BJ (cell line): Measurements from ENCODE around the gene ATP5F1E. TPM values are rescaled to one million over a fixed set of nuclear protein-coding genes. Genes with fewer than 3 reads are reported as not detected.

Experiments used
- CTCF ChIA-PET: fragments of 350-600 bp; formaldehyde crosslinking; extraction: SDS; loops from one replicate; lab custom pipeline; 2021; ENCODE audit warnings: antibody characterized with exemption, inconsistent platforms; lab: Yijun Ruan, JAX
- POLR2A ChIA-PET: fragments of 300-600 bp; sonication (Branson Sonifier 250); formaldehyde crosslinking; extraction: SDS; loops from one replicate; lab custom pipeline; 2021; ENCODE audit warnings: antibody characterized with exemption; lab: Charles Lee
- DNase-seq: peaks from one replicate; pipeline ENCODE4 v3.0.0-alpha.2; 2011; ENCODE audit warnings: low read depth
- H3K27me3 ChIP-seq: 2 replicates; pipeline ENCODE4 v1.6.0; 2011; ENCODE audit warnings: low read length; ENCODE audit not compliant: control insufficient read depth, insufficient read depth
- H3K36me3 ChIP-seq: 2 replicates; pipeline ENCODE4 v1.5.1; 2011; ENCODE audit warnings: low read length; ENCODE audit not compliant: control insufficient read depth, insufficient read depth
- H3K4me3 ChIP-seq: 2 replicates; pipeline ENCODE4 v1.5.1; 2011; ENCODE audit warnings: low read depth, mild to moderate bottlenecking, control low read depth, low read length
- polyA plus RNA-seq: library from polyadenylated mRNA; depleted of rRNA; stranded (reverse); fragments of >200 nt; gene quantifications from 2 replicates; pipeline ENCODE4 v1.2.3, GENCODE V29; 2011
- TF ChIP-seq, protein P1 (sequence below): IDR thresholded peaks from 2 replicates; pipeline ENCODE4 v1.5.1; 2011; ENCODE audit warnings: low read depth, mild to moderate bottlenecking, control low read depth, inconsistent platforms, low read length, moderate library complexity; ENCODE audit not compliant: insufficient read depth

ATP5F1E gene
- polyA plus RNA-seq, 1 experiment: 54.5 TPM

GRCh38 chr20:59040667-59041066, 8.5 kb upstream of the ATP5F1E start:
- no peak overlapping the region for H3K4me3 ChIP-seq
- no peaks in the 10 kb centered on the region for H3K27me3 ChIP-seq
- ChIA-PET CTCF (no interaction called here), POLR2A (no interaction called here)
- peaks cover 13% of the 10 kb centered on the region for H3K36me3 ChIP-seq
- TF ChIP-seq, protein P1, sequence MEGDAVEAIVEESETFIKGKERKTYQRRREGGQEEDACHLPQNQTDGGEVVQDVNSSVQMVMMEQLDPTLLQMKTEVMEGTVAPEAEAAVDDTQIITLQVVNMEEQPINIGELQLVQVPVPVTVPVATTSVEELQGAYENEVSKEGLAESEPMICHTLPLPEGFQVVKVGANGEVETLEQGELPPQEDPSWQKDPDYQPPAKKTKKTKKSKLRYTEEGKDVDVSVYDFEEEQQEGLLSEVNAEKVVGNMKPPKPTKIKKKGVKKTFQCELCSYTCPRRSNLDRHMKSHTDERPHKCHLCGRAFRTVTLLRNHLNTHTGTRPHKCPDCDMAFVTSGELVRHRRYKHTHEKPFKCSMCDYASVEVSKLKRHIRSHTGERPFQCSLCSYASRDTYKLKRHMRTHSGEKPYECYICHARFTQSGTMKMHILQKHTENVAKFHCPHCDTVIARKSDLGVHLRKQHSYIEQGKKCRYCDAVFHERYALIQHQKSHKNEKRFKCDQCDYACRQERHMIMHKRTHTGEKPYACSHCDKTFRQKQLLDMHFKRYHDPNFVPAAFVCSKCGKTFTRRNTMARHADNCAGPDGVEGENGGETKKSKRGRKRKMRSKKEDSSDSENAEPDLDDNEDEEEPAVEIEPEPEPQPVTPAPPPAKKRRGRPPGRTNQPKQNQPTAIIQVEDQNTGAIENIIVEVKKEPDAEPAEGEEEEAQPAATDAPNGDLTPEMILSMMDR: no peak
- DNase-seq: no peak

DNA sequence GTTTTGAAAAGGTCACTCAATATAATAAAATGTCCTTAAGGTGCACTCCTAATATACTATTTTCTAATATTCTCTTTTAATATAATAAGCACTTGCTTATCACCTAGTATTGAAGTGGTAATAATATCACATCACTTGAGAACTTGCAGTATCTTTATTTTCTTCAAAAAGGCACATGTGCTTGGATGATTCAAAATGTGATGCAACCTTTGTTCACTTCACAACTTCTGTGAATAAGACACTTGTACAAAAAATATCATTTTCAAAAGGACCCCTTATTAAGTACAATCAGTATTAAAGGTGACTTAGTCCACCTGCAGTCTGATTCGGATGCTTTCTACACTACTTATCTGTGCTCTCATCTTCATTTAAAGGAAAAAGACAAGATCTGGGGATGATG, 7.1 kb upstream of the ATP5F1E start:
- Histone ChIP-seq H3K4me3 (no peak overlapping the region), H3K36me3 (peaks cover 13% of the 10 kb centered on the region), H3K27me3 (no peaks in the 10 kb centered on the region)
- POLR2A ChIA-PET: no interaction called here
- TF ChIP-seq, protein P1: no peak
- CTCF ChIA-PET: no interaction called here
- no peak for DNase-seq

- ChIA-PET POLR2A (no interaction called here), CTCF (no interaction called here)
- Histone ChIP-seq H3K27me3 (no peaks in the 10 kb centered on the region), H3K4me3 (no peak overlapping the region), H3K36me3 (peaks cover 13% of the 10 kb centered on the region)
- TF ChIP-seq, protein P1: no peak
- no peak for DNase-seq
Observed at GRCh38 chr20:59037386-59037785, 5.3 kb upstream of the ATP5F1E start.

GRCh38 chr20:59035381-59035780, 3.2 kb upstream of the ATP5F1E start:
- Histone ChIP-seq H3K36me3 (peaks cover 13% of the 10 kb centered on the region), H3K27me3 (no peaks in the 10 kb centered on the region), H3K4me3 (no peak overlapping the region)
- TF ChIP-seq, protein P1: no peak
- DNase-seq: no peak
- POLR2A ChIA-PET: no interaction called here
- CTCF ChIA-PET: no interaction called here

GRCh38 chr20:59033616-59034165, 1.6 kb upstream of the ATP5F1E start:
- ChIA-PET CTCF (interaction anchor here (0.7 to 1.5 kb wide), 2 partner anchors 32 to 189 kb away, joined by 3 to 4 read pairs; no protein-coding TSS in a partner anchor), POLR2A (no interaction called here)
- Histone ChIP-seq H3K27me3 (no peaks in the 10 kb centered on the region), H3K36me3 (peaks cover 13% of the 10 kb centered on the region), H3K4me3 (no peak overlapping the region)
- DNase-seq: no peak
- TF ChIP-seq, protein P1: no peak
